ENCODE measurements around the gene BCO2. TPM values are rescaled to one million over a fixed set of nuclear protein-coding genes. Genes with fewer than 3 reads are reported as not detected.

The BCO2 gene
- total and polyA plus RNA-seq, 4 donors, result 0.70 to 190 (median 78.8) TPM

DNA sequence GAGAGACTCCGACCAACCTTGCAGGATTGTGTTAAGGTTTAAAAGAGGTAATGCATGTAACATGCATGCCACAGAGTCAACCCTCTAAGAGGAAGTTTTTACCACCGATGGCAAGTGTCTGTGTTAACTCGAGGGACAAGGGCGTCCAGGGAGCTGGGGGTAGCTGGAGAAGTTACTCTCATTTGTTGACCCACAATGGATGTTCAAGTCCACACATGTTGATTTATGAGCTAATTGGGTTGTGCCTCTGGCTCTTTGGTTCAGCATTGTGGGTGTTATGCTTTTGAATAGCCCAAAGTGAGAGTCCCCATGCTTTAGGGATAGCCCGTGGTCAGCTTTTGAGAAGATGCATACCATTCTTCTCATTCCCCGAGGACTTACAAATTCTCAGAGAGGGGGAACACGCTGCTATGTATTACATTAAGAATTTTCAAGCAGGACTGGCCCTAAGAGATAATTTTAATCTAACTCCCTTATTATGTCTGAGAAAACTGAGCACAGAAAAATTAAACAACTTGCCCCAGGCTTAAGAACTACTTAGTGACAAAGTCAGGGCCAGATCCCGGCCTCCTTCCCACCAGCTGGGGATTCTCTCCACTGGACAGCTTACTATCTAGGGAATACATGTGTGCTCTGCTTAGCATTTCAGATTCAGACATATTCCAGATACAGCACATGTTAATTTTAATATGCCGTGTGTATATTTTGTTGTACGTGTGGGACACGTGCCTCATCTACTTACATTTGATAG, 90.5 kb downstream of the BCO2 start (continued):
- TF ChIP-seq, protein P1, sequence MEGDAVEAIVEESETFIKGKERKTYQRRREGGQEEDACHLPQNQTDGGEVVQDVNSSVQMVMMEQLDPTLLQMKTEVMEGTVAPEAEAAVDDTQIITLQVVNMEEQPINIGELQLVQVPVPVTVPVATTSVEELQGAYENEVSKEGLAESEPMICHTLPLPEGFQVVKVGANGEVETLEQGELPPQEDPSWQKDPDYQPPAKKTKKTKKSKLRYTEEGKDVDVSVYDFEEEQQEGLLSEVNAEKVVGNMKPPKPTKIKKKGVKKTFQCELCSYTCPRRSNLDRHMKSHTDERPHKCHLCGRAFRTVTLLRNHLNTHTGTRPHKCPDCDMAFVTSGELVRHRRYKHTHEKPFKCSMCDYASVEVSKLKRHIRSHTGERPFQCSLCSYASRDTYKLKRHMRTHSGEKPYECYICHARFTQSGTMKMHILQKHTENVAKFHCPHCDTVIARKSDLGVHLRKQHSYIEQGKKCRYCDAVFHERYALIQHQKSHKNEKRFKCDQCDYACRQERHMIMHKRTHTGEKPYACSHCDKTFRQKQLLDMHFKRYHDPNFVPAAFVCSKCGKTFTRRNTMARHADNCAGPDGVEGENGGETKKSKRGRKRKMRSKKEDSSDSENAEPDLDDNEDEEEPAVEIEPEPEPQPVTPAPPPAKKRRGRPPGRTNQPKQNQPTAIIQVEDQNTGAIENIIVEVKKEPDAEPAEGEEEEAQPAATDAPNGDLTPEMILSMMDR (IDR thresholded peaks at IDR 0.05; ENCODE audit: low read depth, low read length, missing input control), result no peak
- no peak for TF ChIP-seq HNF4G (IDR thresholded peaks at IDR 0.05)
- no peak for TF ChIP-seq GABPA (IDR thresholded peaks at IDR 0.05 in 1 of 2, conservative IDR thresholded peaks at IDR 0.05 in 1 of 2)
- no peak for TF ChIP-seq FOXA1 (IDR thresholded peaks at IDR 0.05)
- TF ChIP-seq FOXA2 (IDR thresholded peaks at IDR 0.05), result no peak
- TF ChIP-seq, protein P2, sequence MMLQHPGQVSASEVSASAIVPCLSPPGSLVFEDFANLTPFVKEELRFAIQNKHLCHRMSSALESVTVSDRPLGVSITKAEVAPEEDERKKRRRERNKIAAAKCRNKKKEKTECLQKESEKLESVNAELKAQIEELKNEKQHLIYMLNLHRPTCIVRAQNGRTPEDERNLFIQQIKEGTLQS (IDR thresholded peaks at IDR 0.05), result no peak
- no peak for TF ChIP-seq TAF1 (conservative IDR thresholded peaks at IDR 0.05)
- no peak for TF ChIP-seq NR2F2 (IDR thresholded peaks at IDR 0.05)
- no peak for TF ChIP-seq RAD21 (IDR thresholded peaks at IDR 0.05)
- TF ChIP-seq SP1 (IDR thresholded peaks at IDR 0.05), result no peak
- no peak for TF ChIP-seq EGR1 (IDR thresholded peaks at IDR 0.05; ENCODE audit: low read depth in 2 of 2)

DNA sequence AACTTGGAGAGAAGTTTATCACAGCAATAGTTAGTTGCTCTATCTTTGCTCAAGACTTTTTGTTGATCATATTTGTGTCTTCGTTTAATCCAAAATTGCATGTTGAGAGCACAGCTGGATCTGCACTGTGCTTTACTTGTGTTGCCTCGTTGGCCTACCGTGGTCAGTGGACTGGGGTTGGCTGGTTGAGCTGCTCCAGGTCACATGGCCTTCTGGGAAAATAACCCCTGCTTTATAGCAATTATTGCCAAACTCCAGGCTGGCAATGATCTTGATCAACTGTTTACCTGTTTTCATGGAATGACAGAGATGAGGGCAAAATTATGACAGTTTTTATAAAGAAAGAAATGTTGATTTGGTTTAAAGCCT, 91.1 kb downstream of the BCO2 start:
- no peak for DNase-seq (ENCODE audit: low spot score)
- no peak overlapping the region for H3K9ac ChIP-seq (ENCODE audit: low read depth in 1 of 2, low read length in 2 of 2)
- H3K36me3 ChIP-seq (ENCODE audit: control insufficient read depth in 4 of 4, insufficient read depth in 3 of 4, low read depth in 1 of 4, low read length in 3 of 4), result no peaks in the 10 kb centered on the region
- WGBS, result 53% methylated on average over 3 of the region's 3 CpGs
- H3K9me3 ChIP-seq (ENCODE audit: control insufficient read depth in 4 of 4, low read length in 3 of 4), result no peaks in the 10 kb centered on the region
- H3K27ac ChIP-seq (ENCODE audit: low read depth in 1 of 2, low read length in 2 of 2), result no peak overlapping the region
- H3K4me3 ChIP-seq (ENCODE audit: low read depth in 1 of 3, low read length in 3 of 3), result no peak overlapping the region
- TF ChIP-seq, protein P3, sequence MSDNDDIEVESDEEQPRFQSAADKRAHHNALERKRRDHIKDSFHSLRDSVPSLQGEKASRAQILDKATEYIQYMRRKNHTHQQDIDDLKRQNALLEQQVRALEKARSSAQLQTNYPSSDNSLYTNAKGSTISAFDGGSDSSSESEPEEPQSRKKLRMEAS (IDR thresholded peaks at IDR 0.05), result peak; percentile 74
- TF ChIP-seq RXRA (IDR thresholded peaks at IDR 0.05), result peak in 1 of 2 donors; percentile 35
- no peak for TF ChIP-seq HNF4G (IDR thresholded peaks at IDR 0.05)
- peak in 1 of 2 donors; percentile 49 for TF ChIP-seq HNF4A (conservative IDR thresholded peaks at IDR 0.05)
- H3K4me1 ChIP-seq (ENCODE audit: control insufficient read depth in 4 of 4, insufficient read depth in 4 of 4, low read length in 3 of 4), result peaks cover 0 to 14% (median 7%) of the 10 kb centered on the region in 4 donors
- H3K27me3 ChIP-seq (ENCODE audit: control insufficient read depth in 4 of 4, insufficient read depth in 4 of 4, low read length in 3 of 4), result no peaks in the 10 kb centered on the region

DNA sequence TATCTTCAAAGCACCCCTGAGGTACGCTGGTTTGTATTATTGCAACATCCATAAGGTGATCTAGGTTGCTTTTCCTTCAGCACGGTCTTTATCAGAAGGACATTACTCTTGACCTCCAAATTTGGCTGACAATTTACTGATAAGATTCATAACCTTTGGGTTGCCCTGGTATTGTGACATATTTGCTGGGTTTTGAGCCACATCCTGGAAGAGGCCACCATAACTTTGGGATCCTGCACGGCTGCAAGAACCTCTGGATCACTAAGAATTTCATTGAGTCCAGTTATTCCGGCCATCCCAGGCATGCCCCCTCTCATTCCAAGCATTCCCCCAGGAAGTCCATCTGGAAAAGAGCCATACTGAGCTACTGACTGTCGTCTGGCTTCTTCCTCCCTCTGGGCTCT, 91.9 kb downstream of the BCO2 start:
- 30% methylated on average over 5 of the region's 5 CpGs for WGBS
- TF ChIP-seq, protein P3 (IDR thresholded peaks at IDR 0.05), result peak; percentile 43
- peak; percentile 76 to 80 for TF ChIP-seq HNF4A (conservative IDR thresholded peaks at IDR 0.05)
- TF ChIP-seq SP1 (IDR thresholded peaks at IDR 0.05), result peak; percentile 41
- TF ChIP-seq EGR1 (IDR thresholded peaks at IDR 0.05; ENCODE audit: low read depth in 2 of 2), result no peak
- TF ChIP-seq, protein P4, sequence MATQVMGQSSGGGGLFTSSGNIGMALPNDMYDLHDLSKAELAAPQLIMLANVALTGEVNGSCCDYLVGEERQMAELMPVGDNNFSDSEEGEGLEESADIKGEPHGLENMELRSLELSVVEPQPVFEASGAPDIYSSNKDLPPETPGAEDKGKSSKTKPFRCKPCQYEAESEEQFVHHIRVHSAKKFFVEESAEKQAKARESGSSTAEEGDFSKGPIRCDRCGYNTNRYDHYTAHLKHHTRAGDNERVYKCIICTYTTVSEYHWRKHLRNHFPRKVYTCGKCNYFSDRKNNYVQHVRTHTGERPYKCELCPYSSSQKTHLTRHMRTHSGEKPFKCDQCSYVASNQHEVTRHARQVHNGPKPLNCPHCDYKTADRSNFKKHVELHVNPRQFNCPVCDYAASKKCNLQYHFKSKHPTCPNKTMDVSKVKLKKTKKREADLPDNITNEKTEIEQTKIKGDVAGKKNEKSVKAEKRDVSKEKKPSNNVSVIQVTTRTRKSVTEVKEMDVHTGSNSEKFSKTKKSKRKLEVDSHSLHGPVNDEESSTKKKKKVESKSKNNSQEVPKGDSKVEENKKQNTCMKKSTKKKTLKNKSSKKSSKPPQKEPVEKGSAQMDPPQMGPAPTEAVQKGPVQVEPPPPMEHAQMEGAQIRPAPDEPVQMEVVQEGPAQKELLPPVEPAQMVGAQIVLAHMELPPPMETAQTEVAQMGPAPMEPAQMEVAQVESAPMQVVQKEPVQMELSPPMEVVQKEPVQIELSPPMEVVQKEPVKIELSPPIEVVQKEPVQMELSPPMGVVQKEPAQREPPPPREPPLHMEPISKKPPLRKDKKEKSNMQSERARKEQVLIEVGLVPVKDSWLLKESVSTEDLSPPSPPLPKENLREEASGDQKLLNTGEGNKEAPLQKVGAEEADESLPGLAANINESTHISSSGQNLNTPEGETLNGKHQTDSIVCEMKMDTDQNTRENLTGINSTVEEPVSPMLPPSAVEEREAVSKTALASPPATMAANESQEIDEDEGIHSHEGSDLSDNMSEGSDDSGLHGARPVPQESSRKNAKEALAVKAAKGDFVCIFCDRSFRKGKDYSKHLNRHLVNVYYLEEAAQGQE (IDR thresholded peaks at IDR 0.05), result no peak
- TF ChIP-seq RXRA (IDR thresholded peaks at IDR 0.05), result peak; percentile 83 to 87
- TF ChIP-seq FOXA1 (IDR thresholded peaks at IDR 0.05), result no peak
- TF ChIP-seq HNF4G (IDR thresholded peaks at IDR 0.05), result peak; percentile 44
- no peak for TF ChIP-seq FOXA2 (IDR thresholded peaks at IDR 0.05)
- peak; percentile 63 for TF ChIP-seq NR2F2 (IDR thresholded peaks at IDR 0.05)
- peak; percentile 74 for TF ChIP-seq YY1 (IDR thresholded peaks at IDR 0.05)
- TF ChIP-seq, protein P5, sequence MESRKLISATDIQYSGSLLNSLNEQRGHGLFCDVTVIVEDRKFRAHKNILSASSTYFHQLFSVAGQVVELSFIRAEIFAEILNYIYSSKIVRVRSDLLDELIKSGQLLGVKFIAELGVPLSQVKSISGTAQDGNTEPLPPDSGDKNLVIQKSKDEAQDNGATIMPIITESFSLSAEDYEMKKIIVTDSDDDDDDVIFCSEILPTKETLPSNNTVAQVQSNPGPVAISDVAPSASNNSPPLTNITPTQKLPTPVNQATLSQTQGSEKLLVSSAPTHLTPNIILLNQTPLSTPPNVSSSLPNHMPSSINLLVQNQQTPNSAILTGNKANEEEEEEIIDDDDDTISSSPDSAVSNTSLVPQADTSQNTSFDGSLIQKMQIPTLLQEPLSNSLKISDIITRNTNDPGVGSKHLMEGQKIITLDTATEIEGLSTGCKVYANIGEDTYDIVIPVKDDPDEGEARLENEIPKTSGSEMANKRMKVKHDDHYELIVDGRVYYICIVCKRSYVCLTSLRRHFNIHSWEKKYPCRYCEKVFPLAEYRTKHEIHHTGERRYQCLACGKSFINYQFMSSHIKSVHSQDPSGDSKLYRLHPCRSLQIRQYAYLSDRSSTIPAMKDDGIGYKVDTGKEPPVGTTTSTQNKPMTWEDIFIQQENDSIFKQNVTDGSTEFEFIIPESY (IDR thresholded peaks at IDR 0.05), result peak; percentile 35
- no peak for TF ChIP-seq TAF1 (conservative IDR thresholded peaks at IDR 0.05)
- TF ChIP-seq JUND (IDR thresholded peaks at IDR 0.05), result peak; percentile 40 to 56
- TF ChIP-seq GABPA (IDR thresholded peaks at IDR 0.05 in 1 of 2, conservative IDR thresholded peaks at IDR 0.05 in 1 of 2), result peak in 1 of 2 donors; percentile 46
- TF ChIP-seq, protein P2 (IDR thresholded peaks at IDR 0.05), result peak; percentile 27

More for the DNA sequence above, 91.9 kb downstream of the BCO2 start:
- H3K27me3 ChIP-seq (ENCODE audit: control insufficient read depth in 4 of 4, insufficient read depth in 4 of 4, low read length in 3 of 4), result no peaks in the 10 kb centered on the region
- no peaks in the 10 kb centered on the region for H3K9me3 ChIP-seq (ENCODE audit: control insufficient read depth in 4 of 4, low read length in 3 of 4)
- no peak overlapping the region for H3K4me3 ChIP-seq (ENCODE audit: low read depth in 1 of 3, low read length in 3 of 3)
- DNase-seq (ENCODE audit: low spot score), result no peak
- H3K4me1 ChIP-seq (ENCODE audit: control insufficient read depth in 4 of 4, insufficient read depth in 4 of 4, low read length in 3 of 4), result peaks cover 0 to 14% (median 7%) of the 10 kb centered on the region in 4 donors
- H3K36me3 ChIP-seq (ENCODE audit: control insufficient read depth in 4 of 4, insufficient read depth in 3 of 4, low read depth in 1 of 4, low read length in 3 of 4), result no peaks in the 10 kb centered on the region
- H3K9ac ChIP-seq (ENCODE audit: low read depth in 1 of 2, low read length in 2 of 2), result no peak overlapping the region
- no peak overlapping the region for H3K27ac ChIP-seq (ENCODE audit: low read depth in 1 of 2, low read length in 2 of 2)
